HL-60 (cell line): ENCODE measurements around the gene STAT1.

Experiments
- CTCF ChIP-seq: IDR thresholded peaks from one replicate; pipeline ENCODE4 v1.5.1; 2011; ENCODE audit warnings: low read length, control low read depth, inconsistent platforms; ENCODE audit not compliant: insufficient read depth
- GABPA ChIP-seq: IDR thresholded peaks from 2 replicates; pipeline ENCODE4 v1.6.1; 2012; ENCODE audit warnings: low read depth
- POLR2AphosphoS5 ChIP-seq: IDR thresholded peaks from 2 replicates; pipeline ENCODE4 v1.6.1; 2012; ENCODE audit warnings: low read depth
- SPI1 ChIP-seq: IDR thresholded peaks from 2 replicates; pipeline ENCODE4 v1.6.1; 2012; ENCODE audit warnings: low read depth, mild to moderate bottlenecking, borderline replicate concordance
- TF ChIP-seq, protein P1 (sequence below): IDR thresholded peaks from 2 replicates; pipeline ENCODE4 v1.6.1; 2012; ENCODE audit warnings: low read depth; ENCODE audit not compliant: insufficient replicate concordance

GRCh38 chr2:191006297-191006696, 7.7 kb downstream of the STAT1 start:
- TF ChIP-seq POLR2AphosphoS5 (no peak), CTCF (no peak), GABPA (no peak), SPI1 (no peak)
- TF ChIP-seq, protein P1, sequence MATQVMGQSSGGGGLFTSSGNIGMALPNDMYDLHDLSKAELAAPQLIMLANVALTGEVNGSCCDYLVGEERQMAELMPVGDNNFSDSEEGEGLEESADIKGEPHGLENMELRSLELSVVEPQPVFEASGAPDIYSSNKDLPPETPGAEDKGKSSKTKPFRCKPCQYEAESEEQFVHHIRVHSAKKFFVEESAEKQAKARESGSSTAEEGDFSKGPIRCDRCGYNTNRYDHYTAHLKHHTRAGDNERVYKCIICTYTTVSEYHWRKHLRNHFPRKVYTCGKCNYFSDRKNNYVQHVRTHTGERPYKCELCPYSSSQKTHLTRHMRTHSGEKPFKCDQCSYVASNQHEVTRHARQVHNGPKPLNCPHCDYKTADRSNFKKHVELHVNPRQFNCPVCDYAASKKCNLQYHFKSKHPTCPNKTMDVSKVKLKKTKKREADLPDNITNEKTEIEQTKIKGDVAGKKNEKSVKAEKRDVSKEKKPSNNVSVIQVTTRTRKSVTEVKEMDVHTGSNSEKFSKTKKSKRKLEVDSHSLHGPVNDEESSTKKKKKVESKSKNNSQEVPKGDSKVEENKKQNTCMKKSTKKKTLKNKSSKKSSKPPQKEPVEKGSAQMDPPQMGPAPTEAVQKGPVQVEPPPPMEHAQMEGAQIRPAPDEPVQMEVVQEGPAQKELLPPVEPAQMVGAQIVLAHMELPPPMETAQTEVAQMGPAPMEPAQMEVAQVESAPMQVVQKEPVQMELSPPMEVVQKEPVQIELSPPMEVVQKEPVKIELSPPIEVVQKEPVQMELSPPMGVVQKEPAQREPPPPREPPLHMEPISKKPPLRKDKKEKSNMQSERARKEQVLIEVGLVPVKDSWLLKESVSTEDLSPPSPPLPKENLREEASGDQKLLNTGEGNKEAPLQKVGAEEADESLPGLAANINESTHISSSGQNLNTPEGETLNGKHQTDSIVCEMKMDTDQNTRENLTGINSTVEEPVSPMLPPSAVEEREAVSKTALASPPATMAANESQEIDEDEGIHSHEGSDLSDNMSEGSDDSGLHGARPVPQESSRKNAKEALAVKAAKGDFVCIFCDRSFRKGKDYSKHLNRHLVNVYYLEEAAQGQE = no peak
